Effector memory CD8-positive, alpha-beta T cell (primary cell): ENCODE data around the gene TMEM108.

Experiments
- ATAC-seq: fragments of 150-1000 bp; cut with Tn5 transposase; replicated peaks from 2 replicates; pipeline ENCODE4 v1.10.0; 2021; ENCODE audit warnings: mild to moderate bottlenecking, moderate library complexity
- DNase-seq, 3 experiments: peaks; one replicate each; pipeline ENCODE4 v3.0.0; 2021
- H3K27ac Mint-ChIP-seq, 2 donors: one replicate each; pipeline ENCODE4 v1.8.0; 2022; ENCODE audit warnings: mild to moderate bottlenecking in 2 of 2, mixed read lengths in 2 of 2, moderate library complexity in 2 of 2
- H3K27me3 Mint-ChIP-seq, 2 donors: one replicate each; pipeline ENCODE4 v1.8.0; 2022; ENCODE audit warnings: mixed read lengths in 2 of 2
- H3K36me3 Mint-ChIP-seq: one replicate; pipeline ENCODE4 v1.8.0; 2022; ENCODE audit warnings: mild to moderate bottlenecking, moderate library complexity, mixed read lengths; ENCODE audit not compliant: insufficient read depth
- H3K4me1 Mint-ChIP-seq, 2 donors: one replicate each; pipeline ENCODE4 v1.8.0; 2022; ENCODE audit warnings: low read depth in 2 of 2, mixed read lengths in 2 of 2
- H3K4me3 Mint-ChIP-seq, 2 donors: one replicate each; pipeline ENCODE4 v1.8.0; 2022; ENCODE audit warnings: mild to moderate bottlenecking in 2 of 2, mixed read lengths in 2 of 2, moderate library complexity in 2 of 2
- H3K9me3 Mint-ChIP-seq, 2 donors: one replicate each; pipeline ENCODE4 v1.8.0; 2022; ENCODE audit warnings: mixed read lengths in 2 of 2

TMEM108 gene

GRCh38 chr3:133168025-133168401 lies 129.8 kb downstream of the TMEM108 start:
- DNase-seq = no peak
- Mint-ChIP-seq H3K36me3 (no peaks in the 10 kb centered on the region), H3K4me1 (no peaks in the 10 kb centered on the region), H3K27me3 (no peaks in the 10 kb centered on the region), H3K4me3 (no peak overlapping the region), H3K9me3 (peaks cover 0 to 1% of the 10 kb centered on the region in 2 donors), H3K27ac (no peak overlapping the region)
- no peak for ATAC-seq

GRCh38 chr3:133169331-133170068 lies 131.3 kb downstream of the TMEM108 start:
- Mint-ChIP-seq H3K4me3 (no peak overlapping the region), H3K27ac (no peak overlapping the region), H3K27me3 (no peaks in the 10 kb centered on the region), H3K36me3 (no peaks in the 10 kb centered on the region), H3K9me3 (peaks cover 0 to 1% of the 10 kb centered on the region in 2 donors), H3K4me1 (no peaks in the 10 kb centered on the region)
- ATAC-seq (no peak), DNase-seq (no peak)

- H3K4me3 Mint-ChIP-seq = no peak overlapping the region
- DNase-seq (no peak), ATAC-seq (no peak)
- H3K4me1 Mint-ChIP-seq = no peaks in the 10 kb centered on the region
- H3K27ac Mint-ChIP-seq = no peak overlapping the region
- H3K27me3 Mint-ChIP-seq = peaks cover 0 to 5% of the 10 kb centered on the region in 2 donors
- H3K9me3 Mint-ChIP-seq = peaks cover 5 to 10% of the 10 kb centered on the region in 2 donors
- no peaks in the 10 kb centered on the region for H3K36me3 Mint-ChIP-seq
Measured at GRCh38 chr3:133171831-133172230, 133.6 kb downstream of the TMEM108 start.

GRCh38 chr3:133181392-133182150 lies 143.4 kb downstream of the TMEM108 start:
- no peak for ATAC-seq
- Mint-ChIP-seq H3K27ac (no peak overlapping the region), H3K36me3 (no peaks in the 10 kb centered on the region), H3K4me3 (no peak overlapping the region), H3K27me3 (no peaks in the 10 kb centered on the region), H3K9me3 (peaks cover under 1 to 3% of the 10 kb centered on the region in 2 donors), H3K4me1 (no peaks in the 10 kb centered on the region)
- DNase-seq = no peak

- ATAC-seq (no peak), DNase-seq (no peak)
- Mint-ChIP-seq H3K4me3 (no peak overlapping the region), H3K36me3 (no peaks in the 10 kb centered on the region), H3K4me1 (no peaks in the 10 kb centered on the region), H3K9me3 (peaks cover 0 to 3% of the 10 kb centered on the region in 2 donors), H3K27ac (no peak overlapping the region), H3K27me3 (no peaks in the 10 kb centered on the region)
Measured at GRCh38 chr3:133187870-133188379, 149.7 kb downstream of the TMEM108 start.

GRCh38 chr3:133188996-133189395 lies 150.8 kb downstream of the TMEM108 start:
- H3K36me3 Mint-ChIP-seq = no peaks in the 10 kb centered on the region
- H3K4me1 Mint-ChIP-seq = no peaks in the 10 kb centered on the region
- H3K27me3 Mint-ChIP-seq = no peaks in the 10 kb centered on the region
- no peak for ATAC-seq
- DNase-seq = no peak
- no peak overlapping the region for H3K27ac Mint-ChIP-seq
- peaks cover 0 to 3% of the 10 kb centered on the region in 2 donors for H3K9me3 Mint-ChIP-seq
- no peak overlapping the region for H3K4me3 Mint-ChIP-seq

- no peak for ATAC-seq
- H3K27ac Mint-ChIP-seq = no peak overlapping the region
Measured at GRCh38 chr3:133189893-133190292, 151.7 kb downstream of the TMEM108 start.

GRCh38 chr3:133191818-133192217 lies 153.6 kb downstream of the TMEM108 start:
- H3K27ac Mint-ChIP-seq = no peak overlapping the region
- DNase-seq = no peak
- peaks cover 0 to 3% of the 10 kb centered on the region in 2 donors for H3K9me3 Mint-ChIP-seq
- no peaks in the 10 kb centered on the region for H3K4me1 Mint-ChIP-seq
- no peaks in the 10 kb centered on the region for H3K27me3 Mint-ChIP-seq
- H3K4me3 Mint-ChIP-seq = no peak overlapping the region
- no peak for ATAC-seq
- H3K36me3 Mint-ChIP-seq = no peaks in the 10 kb centered on the region

More at GRCh38 chr3:133189893-133190292, 151.7 kb downstream of the TMEM108 start:
- Mint-ChIP-seq H3K4me1 (no peaks in the 10 kb centered on the region), H3K4me3 (no peak overlapping the region), H3K9me3 (peaks cover 0 to 3% of the 10 kb centered on the region in 2 donors), H3K27me3 (no peaks in the 10 kb centered on the region), H3K36me3 (no peaks in the 10 kb centered on the region)
- DNase-seq = no peak

GRCh38 chr3:133192363-133192945 lies 154.3 kb downstream of the TMEM108 start:
- Mint-ChIP-seq H3K27ac (no peak overlapping the region), H3K9me3 (peaks cover 0 to 3% of the 10 kb centered on the region in 2 donors), H3K36me3 (no peaks in the 10 kb centered on the region), H3K27me3 (no peaks in the 10 kb centered on the region), H3K4me3 (no peak overlapping the region), H3K4me1 (no peaks in the 10 kb centered on the region)
- DNase-seq (no peak), ATAC-seq (no peak)

- Mint-ChIP-seq H3K27me3 (no peaks in the 10 kb centered on the region), H3K4me3 (no peak overlapping the region), H3K27ac (no peak overlapping the region), H3K36me3 (no peaks in the 10 kb centered on the region), H3K9me3 (peaks cover 0 to 3% of the 10 kb centered on the region in 2 donors), H3K4me1 (no peaks in the 10 kb centered on the region)
- no peak for ATAC-seq
- no peak for DNase-seq
Measured at GRCh38 chr3:133192967-133193366, 154.8 kb downstream of the TMEM108 start.

- Mint-ChIP-seq H3K27ac (no peak overlapping the region), H3K36me3 (no peaks in the 10 kb centered on the region), H3K9me3 (peaks cover 0 to 5% of the 10 kb centered on the region in 2 donors), H3K4me1 (no peaks in the 10 kb centered on the region), H3K4me3 (no peak overlapping the region), H3K27me3 (no peaks in the 10 kb centered on the region)
- DNase-seq (no peak), ATAC-seq (no peak)
Measured at GRCh38 chr3:133196527-133196926, 158.3 kb downstream of the TMEM108 start.

GRCh38 chr3:133197619-133198018 lies 159.4 kb downstream of the TMEM108 start:
- no peak overlapping the region for H3K27ac Mint-ChIP-seq
- DNase-seq (no peak), ATAC-seq (no peak)
- H3K4me3 Mint-ChIP-seq = no peak overlapping the region
- no peaks in the 10 kb centered on the region for H3K36me3 Mint-ChIP-seq
- peaks cover 0 to 3% of the 10 kb centered on the region in 2 donors for H3K9me3 Mint-ChIP-seq
- no peaks in the 10 kb centered on the region for H3K27me3 Mint-ChIP-seq
- H3K4me1 Mint-ChIP-seq = no peaks in the 10 kb centered on the region

GRCh38 chr3:133206921-133207320 lies 168.7 kb downstream of the TMEM108 start:
- no peak for ATAC-seq
- no peak overlapping the region for H3K4me3 Mint-ChIP-seq

More at GRCh38 chr3:133206921-133207320, 168.7 kb downstream of the TMEM108 start:
- H3K4me1 Mint-ChIP-seq = no peaks in the 10 kb centered on the region
- H3K36me3 Mint-ChIP-seq = no peaks in the 10 kb centered on the region
- no peak for DNase-seq
- peaks cover 7 to 18% of the 10 kb centered on the region in 2 donors for H3K27me3 Mint-ChIP-seq
- H3K27ac Mint-ChIP-seq = no peak overlapping the region
- peaks cover 0 to 2% of the 10 kb centered on the region in 2 donors for H3K9me3 Mint-ChIP-seq
